B cell (primary cell): ENCODE results near the gene LRP5. TPM values are rescaled to one million over a fixed set of nuclear protein-coding genes. Genes with fewer than 3 reads are reported as not detected.

Experiments
- ATAC-seq: fragments of 200-7000 bp; cut with Tn5 transposase; one replicate; pipeline ENCODE4 v1.10.0; 2021; ENCODE audit warnings: low read depth, mild to moderate bottlenecking, moderate number of reproducible peaks, moderate library complexity
- CTCF ChIA-PET: fragments of 350-600 bp; sonication (Branson Sonifier 250); formaldehyde crosslinking; loops from one replicate; lab custom pipeline; 2021; ENCODE audit warnings: antibody characterized with exemption, inconsistent platforms; lab: Charles Lee
- POLR2A ChIA-PET: fragments of 350-600 bp; sonication (Branson Sonifier 250); formaldehyde crosslinking; loops from one replicate; lab custom pipeline; 2021; ENCODE audit warnings: antibody characterized with exemption; lab: Charles Lee
- DNase-seq: peaks from one replicate; pipeline ENCODE4 v3.0.0; 2013
- H2AFZ ChIP-seq: 2 replicates; pipeline ENCODE4 v1.6.1; 2012; ENCODE audit warnings: mild to moderate bottlenecking, low read depth, low read length; ENCODE audit not compliant: insufficient read depth, poor library complexity, severe bottlenecking
- H3K27ac ChIP-seq, 2 donors: 1 replicate in 1 of 2; 2 replicates in 1 of 2; pipeline ENCODE4 v1.5.1; 2012 to 2013; ENCODE audit warnings: low read length in 2 of 2, mild to moderate bottlenecking in 2 of 2, moderate library complexity in 1 of 2
- H3K27me3 ChIP-seq, 4 experiments: fragments of 200-600 bp in 1 of 4; sonication (generic) in 1 of 4; replicated peaks in 1 of 4; 1 replicate in 2 of 4; 2 replicates in 2 of 4; pipeline versions ENCODE4 v1.6.1 to v1.7.0; 2013 to 2016; ENCODE audit warnings: low read length in 3 of 4, mild to moderate bottlenecking in 2 of 4, mixed read lengths in 1 of 4, moderate library complexity in 1 of 4; ENCODE audit not compliant: insufficient read depth in 4 of 4, control insufficient read depth in 3 of 4; ENCODE audit errors: control extremely low read depth in 1 of 4
- H3K36me3 ChIP-seq, 2 experiments: replicated peaks in 1 of 2; 1 replicate in 1 of 2; 2 replicates in 1 of 2; pipeline versions ENCODE4 v1.6.1 to v1.7.1; 2013; ENCODE audit warnings: low read length in 1 of 2; ENCODE audit not compliant: insufficient read depth in 2 of 2, control insufficient read depth in 1 of 2; ENCODE audit errors: control extremely low read depth in 1 of 2, extremely low read depth in 1 of 2
- H3K4me1 ChIP-seq, 2 donors: fragments of 200-600 bp in 1 of 2; sonication (generic) in 1 of 2; 1 replicate in 1 of 2; 2 replicates in 1 of 2; pipeline versions ENCODE4 v1.5.1 to v1.6.1; 2013 to 2017; ENCODE audit warnings: low read length in 2 of 2; ENCODE audit not compliant: control insufficient read depth in 2 of 2, insufficient read depth in 2 of 2
- H3K4me2 ChIP-seq: replicated peaks from 2 replicates; pipeline ENCODE3; 2012; ENCODE audit warnings: mild to moderate bottlenecking, low read depth, low read length; ENCODE audit not compliant: poor library complexity, severe bottlenecking
- H3K4me3 ChIP-seq, 5 experiments: fragments of 200-600 bp in 1 of 5; sonication (generic) in 1 of 5; 1 replicate in 3 of 5; 2 replicates in 2 of 5; pipeline versions ENCODE4 v1.5.1 to v1.7.0; 2011 to 2016; ENCODE audit warnings: low read length in 4 of 5, mild to moderate bottlenecking in 4 of 5, low read depth in 2 of 5, control low read depth in 1 of 5, moderate library complexity in 1 of 5; ENCODE audit not compliant: insufficient read depth in 1 of 5; ENCODE audit errors: control extremely low read depth in 1 of 5, extremely low read depth in 1 of 5
- H3K79me2 ChIP-seq: fragments of 200-600 bp; sonication (generic); one replicate; pipeline ENCODE4 v1.6.0; 2016; ENCODE audit warnings: low read length; ENCODE audit not compliant: control insufficient read depth, insufficient read depth
- H3K9ac ChIP-seq: fragments of 200-600 bp; sonication (generic); 2 replicates; pipeline ENCODE4 v1.6.1; 2017; ENCODE audit warnings: mild to moderate bottlenecking, low read length, moderate library complexity
- H3K9me3 ChIP-seq, 3 donors: one replicate each; pipeline versions ENCODE4 v1.6.1 to v1.7.1; 2013; ENCODE audit warnings: low read length in 2 of 3; ENCODE audit not compliant: control insufficient read depth in 2 of 3, insufficient read depth in 1 of 3; ENCODE audit errors: control extremely low read depth in 1 of 3
- H4K20me1 ChIP-seq: 2 replicates; pipeline ENCODE4 v1.6.0; 2012; ENCODE audit warnings: mild to moderate bottlenecking, low read length; ENCODE audit not compliant: insufficient read depth, control insufficient read depth, poor library complexity, severe bottlenecking
- H3K27ac Mint-ChIP-seq: one replicate; pipeline ENCODE4 v1.8.0; 2021; ENCODE audit warnings: mixed read lengths
- H3K27me3 Mint-ChIP-seq: one replicate; pipeline ENCODE4 v1.8.0; 2021; ENCODE audit warnings: mixed read lengths
- H3K4me1 Mint-ChIP-seq: one replicate; pipeline ENCODE4 v1.8.0; 2021; ENCODE audit warnings: mixed read lengths
- H3K4me3 Mint-ChIP-seq: one replicate; pipeline ENCODE4 v1.8.0; 2021; ENCODE audit warnings: mixed read lengths
- H3K9me3 Mint-ChIP-seq: one replicate; pipeline ENCODE4 v1.8.0; 2022; ENCODE audit warnings: mixed read lengths; ENCODE audit not compliant: insufficient read depth
- CTCF ChIP-seq: fragments of 200-600 bp; IDR thresholded peaks from one replicate; pipeline ENCODE4 v1.8.0; 2022; ENCODE audit warnings: antibody characterized with exemption, mild to moderate bottlenecking
- EZH2 ChIP-seq: IDR thresholded peaks from 2 replicates; pipeline ENCODE4 v1.6.1; 2012; ENCODE audit warnings: borderline replicate concordance, low read depth, mild to moderate bottlenecking, moderate library complexity, low read length; ENCODE audit not compliant: insufficient read depth, poor library complexity, severe bottlenecking
- WGBS: methylation state at CpG from one replicate; pipeline ENCODE4 v1.1.5; 2013; ENCODE audit warnings: missing lambda C conversion rate; ENCODE audit not compliant: insufficient coverage; 5-methylcytosine and 5-hydroxymethylcytosine counted together
- intact Hi-C: fragments of 100-400 bp; cut with micrococcal nuclease; formaldehyde crosslinking; loops from one replicate; pipeline ENCODE4 v1.10.0; 2022
- polyA plus RNA-seq: library from polyadenylated mRNA; depleted of rRNA; stranded (reverse); fragments of >200 nt; gene quantifications from 2 replicates; pipeline ENCODE4 v1.2.3, GENCODE V29; 2012
- total RNA-seq, 2 donors: library from RNA; stranded (reverse); fragments of 120-200 nt in 1 of 2; gene quantifications; 1 replicate in 1 of 2; 2 replicates in 1 of 2; pipeline versions ENCODE4 v1.2.3 to v1.2.4, GENCODE V29; 2013 to 2022

Gene LRP5
- total and polyA plus RNA-seq, 2 donors (not counting 1 experiment from before 2014, with no cell fraction given): 2.4 to 13.9 TPM

DNA sequence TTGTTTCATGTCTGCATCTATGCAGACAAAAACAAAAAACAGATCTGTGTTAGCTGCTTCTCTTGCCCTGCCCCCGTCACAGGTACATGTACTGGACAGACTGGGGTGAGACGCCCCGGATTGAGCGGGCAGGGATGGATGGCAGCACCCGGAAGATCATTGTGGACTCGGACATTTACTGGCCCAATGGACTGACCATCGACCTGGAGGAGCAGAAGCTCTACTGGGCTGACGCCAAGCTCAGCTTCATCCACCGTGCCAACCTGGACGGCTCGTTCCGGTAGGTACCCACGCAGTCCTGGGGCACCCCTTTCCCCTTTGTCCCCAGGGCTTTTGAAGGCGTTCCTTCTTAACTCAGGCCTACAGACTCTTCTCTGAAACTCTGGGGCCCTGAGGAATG, 45.2 kb downstream of the LRP5 start:
- WGBS: 97% methylated on average over 14 of the region's 14 CpGs

GRCh38 chr11:68358416-68358815, 46.0 kb downstream of the LRP5 start:
- no peaks in the 10 kb centered on the region for H3K36me3 ChIP-seq
- no peak overlapping the region for H2AFZ ChIP-seq
- TF ChIP-seq CTCF (no peak), EZH2 (no peak)
- no peak overlapping the region for H3K27ac ChIP-seq
- H3K4me3 ChIP-seq: no peak overlapping the region
- peaks cover 3% of the 10 kb centered on the region for H3K4me1 Mint-ChIP-seq
- no peak overlapping the region for H3K4me3 Mint-ChIP-seq
- no peaks in the 10 kb centered on the region for H3K4me1 ChIP-seq
- CTCF ChIA-PET: interaction anchor here (1.9 kb wide), 1 partner anchor 101 kb away, joined by 4 read pairs; no protein-coding TSS in a partner anchor
- H4K20me1 ChIP-seq: no peaks in the 10 kb centered on the region
- no peaks in the 10 kb centered on the region for H3K9me3 Mint-ChIP-seq
- POLR2A ChIA-PET: no interaction called here
- H3K4me2 ChIP-seq: no peak overlapping the region
- intact Hi-C loops: no loop called here
- no peaks in the 10 kb centered on the region for H3K27me3 Mint-ChIP-seq
- DNase-seq: no peak
- no peak for ATAC-seq
- peaks cover 0 to 3% (median 0%) of the 10 kb centered on the region in 4 experiments for H3K27me3 ChIP-seq
- H3K9ac ChIP-seq: no peak overlapping the region
- H3K79me2 ChIP-seq: no peaks in the 10 kb centered on the region
- 100% methylated on average over 3 of the region's 6 CpGs for WGBS
- H3K27ac Mint-ChIP-seq: no peak overlapping the region
- H3K9me3 ChIP-seq: peaks cover 0 to 10% (median 0%) of the 10 kb centered on the region in 3 donors

More for the DNA sequence above, 45.2 kb downstream of the LRP5 start:
- Mint-ChIP-seq H3K4me3 (no peak overlapping the region), H3K27ac (no peak overlapping the region), H3K9me3 (no peaks in the 10 kb centered on the region), H3K27me3 (no peaks in the 10 kb centered on the region), H3K4me1 (no peaks in the 10 kb centered on the region)
- H3K27ac ChIP-seq: no peak overlapping the region
- intact Hi-C loops: no loop called here
- no peak overlapping the region for H2AFZ ChIP-seq
- H3K36me3 ChIP-seq: no peaks in the 10 kb centered on the region
- no peak overlapping the region for H3K9ac ChIP-seq
- H4K20me1 ChIP-seq: no peaks in the 10 kb centered on the region
- POLR2A ChIA-PET: no interaction called here
- no peak for TF ChIP-seq CTCF
- no peak for TF ChIP-seq EZH2
- peaks cover 0 to 3% (median 0%) of the 10 kb centered on the region in 4 experiments for H3K27me3 ChIP-seq
- no peak overlapping the region for H3K4me2 ChIP-seq
- DNase-seq (no peak), ATAC-seq (no peak)
- peaks cover 0 to 10% (median 0%) of the 10 kb centered on the region in 3 donors for H3K9me3 ChIP-seq
- no peaks in the 10 kb centered on the region for H3K4me1 ChIP-seq
- H3K4me3 ChIP-seq: no peak overlapping the region
- CTCF ChIA-PET: interaction anchor here (0.6 to 1.9 kb wide), 2 partner anchors 25 to 100 kb away, joined by 3 to 4 read pairs; no protein-coding TSS in a partner anchor
- H3K79me2 ChIP-seq: no peaks in the 10 kb centered on the region
